ENCODE results near the gene C16orf46. TPM values are rescaled to one million over a fixed set of nuclear protein-coding genes. Genes with fewer than 3 reads are reported as not detected.

C16orf46 gene
- total and polyA plus RNA-seq, 9 of the 15 experiments (the other 6 are each of a cell fraction or from before 2014, with no cell fraction given): 0.10 to 0.98 (median 0.41) TPM; not detected in 1

GRCh38 chr16:81095953-81096714 is 19.1 kb upstream of the C16orf46 start, which contains the start of gene GCSH (continued):
- peak; percentile 70; the same call in 1 of the 2 replicates for TF ChIP-seq ZNF511 (CRISPR knock-in tag; IDR thresholded peaks at IDR 0.05)
- peak; percentile 68 for TF ChIP-seq PKNOX1 (IDR thresholded peaks at IDR 0.05)
- TF ChIP-seq ZFP91 (CRISPR knock-in tag; IDR thresholded peaks at IDR 0.05): no peak
- TF ChIP-seq SRSF3 (IDR thresholded peaks at IDR 0.05; ENCODE audit: insufficient read depth, low read length): no peak
- peak; percentile 90 for TF ChIP-seq ZBTB7A (IDR thresholded peaks at IDR 0.05; ENCODE audit: borderline replicate concordance, control insufficient read depth, low read depth, low read length)
- no peak for TF ChIP-seq MTA2 (IDR thresholded peaks at IDR 0.05; ENCODE audit: low read depth)
- TF ChIP-seq ZBTB8A (IDR thresholded peaks at IDR 0.05; ENCODE audit: partially characterized antibody): no peak
- TF ChIP-seq MEF2D (tag; conservative IDR thresholded peaks at IDR 0.05; ENCODE audit: low read depth): no peak
- no peak for TF ChIP-seq HDAC2 (IDR thresholded peaks at IDR 0.05)
- TF ChIP-seq TOE1 (IDR thresholded peaks at IDR 0.05; ENCODE audit: borderline replicate concordance): no peak
- TF ChIP-seq TOE1 (CRISPR knock-in tag; IDR thresholded peaks at IDR 0.05; ENCODE audit: borderline replicate concordance, low read depth): no peak
- peak; percentile 32 to 44; a peak in 2 of 4 replicates for TF ChIP-seq SIN3A (IDR thresholded peaks at IDR 0.05; ENCODE audit: borderline replicate concordance in 2 of 2, control insufficient read depth in 1 of 2, low read depth in 2 of 2, low read length in 2 of 2)
- peak; percentile 82 for TF ChIP-seq CREM (IDR thresholded peaks at IDR 0.05; ENCODE audit: low read depth)
- TF ChIP-seq HDAC6 (IDR thresholded peaks at IDR 0.05; ENCODE audit: low read depth, low read length): no peak
- TF ChIP-seq ZNF740 (CRISPR knock-in tag; IDR thresholded peaks at IDR 0.05): 0 out of 2 replicates have a peak, but pooled peaks have one; percentile 72
- no peak; a peak in 1 of 4 replicates for TF ChIP-seq ZNF740 (tag; IDR thresholded peaks at IDR 0.05)
- TF ChIP-seq NFE2 (IDR thresholded peaks at IDR 0.05; ENCODE audit: low read depth): no peak; the same call in 1 of the 2 replicates
- no peak for TF ChIP-seq ZBTB43 (CRISPR knock-in tag; IDR thresholded peaks at IDR 0.05)
- no peak for TF ChIP-seq GTF2E2 (tag; IDR thresholded peaks at IDR 0.05)
